Panc1 (cell line): ENCODE measurements around the gene GNAI3. TPM values are rescaled to one million over a fixed set of nuclear protein-coding genes. Genes with fewer than 3 reads are reported as not detected.
A peak's percentile ranks its signal among the peaks of the same experiment; 100 is the strongest.

Experiments used
- ATAC-seq: fragments of 200-7000 bp; cut with Tn5 transposase; 2 replicates; pipeline ENCODE4 v1.9.1; 2020; ENCODE audit warnings: mild to moderate bottlenecking, moderate library complexity
- BruUV-seq: library from RNA; stranded (reverse); fragments of 400-500 nt; replicated peaks from 2 replicates; lab custom pipeline; 2021; lab: Mats Ljungman, UMichigan
- CTCF ChIA-PET: fragments of 300-600 bp; sonication (Branson Sonifier 250); formaldehyde crosslinking; loops from one replicate; lab custom pipeline; 2022; ENCODE audit warnings: antibody characterized with exemption; lab: Charles Lee
- POLR2A ChIA-PET: fragments of 300-600 bp; sonication (Branson Sonifier 250); formaldehyde crosslinking; loops from one replicate; lab custom pipeline; 2022; ENCODE audit warnings: antibody characterized with exemption; lab: Charles Lee
- DNase-seq: peaks from one replicate; pipeline ENCODE4 v3.0.0-alpha.2; 2010; ENCODE audit warnings: low read depth, low spot score
- H3K27ac ChIP-seq: 2 replicates; pipeline ENCODE4 v1.5.1; 2011; ENCODE audit warnings: mild to moderate bottlenecking, low read length, inconsistent platforms
- H3K27me3 ChIP-seq: fragments of 200-500 bp; sonication (Bioruptor generic); 2 replicates; pipeline ENCODE4 v1.6.0; 2014; ENCODE audit warnings: low read length, inconsistent platforms; ENCODE audit not compliant: control insufficient read depth, insufficient read depth
- H3K36me3 ChIP-seq: fragments of 200-500 bp; sonication (Bioruptor generic); 2 replicates; pipeline ENCODE4 v1.5.1; 2014; ENCODE audit warnings: inconsistent platforms, mild to moderate bottlenecking, low read length, moderate library complexity; ENCODE audit not compliant: control insufficient read depth, insufficient read depth
- H3K4me1 ChIP-seq: 2 replicates; pipeline ENCODE4 v1.5.1; 2011; ENCODE audit warnings: inconsistent platforms, mild to moderate bottlenecking, low read length, moderate library complexity; ENCODE audit not compliant: control insufficient read depth, insufficient read depth
- H3K4me3 ChIP-seq, 2 experiments: 2 replicates each; pipeline ENCODE4 v1.5.1; 2011 to 2012; ENCODE audit warnings: low read depth in 2 of 2, low read length in 2 of 2, mild to moderate bottlenecking in 2 of 2, inconsistent platforms in 1 of 2, moderate library complexity in 1 of 2
- H3K9me3 ChIP-seq: fragments of 200-500 bp; sonication (Bioruptor generic); 2 replicates; pipeline ENCODE4 v1.5.1; 2014; ENCODE audit warnings: low read depth, mild to moderate bottlenecking, inconsistent platforms, low read length, moderate library complexity; ENCODE audit not compliant: control insufficient read depth, insufficient read depth
- POLR2AphosphoS5 ChIP-seq: IDR thresholded peaks from 2 replicates; pipeline ENCODE4 v1.6.1; 2012; ENCODE audit warnings: mild to moderate bottlenecking, low read depth, low read length, moderate library complexity
- SIN3A ChIP-seq: IDR thresholded peaks from 2 replicates; pipeline ENCODE4 v1.6.1; 2012; ENCODE audit warnings: low read depth, mild to moderate bottlenecking, low read length, moderate library complexity, borderline replicate concordance; ENCODE audit not compliant: insufficient read depth
- TCF7L2 ChIP-seq: IDR thresholded peaks from 2 replicates; pipeline ENCODE4 v1.6.1; 2011; ENCODE audit warnings: mild to moderate bottlenecking, low read depth, low read length, inconsistent platforms
- in situ Hi-C: cut with HindIII; loops from 2 replicates; pipeline ENCODE4 v1.10.0; 2016; ENCODE audit warnings: low sequenced_read_pairs, low pct_unique_long_range_greater_than_20kb
- intact Hi-C: fragments of 100-400 bp; cut with micrococcal nuclease; formaldehyde crosslinking; loops from one replicate; pipeline ENCODE4 v1.10.0; 2022; ENCODE audit not compliant: unreplicated experiment
- total RNA-seq: library from RNA; stranded (reverse); gene quantifications from one replicate; pipeline ENCODE4 v1.2.1, GENCODE V29; 2021; ENCODE audit not compliant: unreplicated experiment
- TF ChIP-seq, protein P1 (sequence below), 2 experiments: IDR thresholded peaks; 2 replicates each; pipeline ENCODE4 v1.6.1; 2011 to 2012; ENCODE audit warnings: low read depth in 2 of 2, control low read depth in 1 of 2, low read length in 1 of 2, mild to moderate bottlenecking in 1 of 2, moderate library complexity in 1 of 2; ENCODE audit not compliant: insufficient read depth in 1 of 2
- TF ChIP-seq, protein P2 (sequence below): fragments of 450-650 bp; IDR thresholded peaks from 2 replicates; pipeline ENCODE4 v1.5.1; 2017; ENCODE audit warnings: mild to moderate bottlenecking

The GNAI3 gene
- total RNA-seq, 1 experiment from 2014 or later = 6.4 TPM

DNA sequence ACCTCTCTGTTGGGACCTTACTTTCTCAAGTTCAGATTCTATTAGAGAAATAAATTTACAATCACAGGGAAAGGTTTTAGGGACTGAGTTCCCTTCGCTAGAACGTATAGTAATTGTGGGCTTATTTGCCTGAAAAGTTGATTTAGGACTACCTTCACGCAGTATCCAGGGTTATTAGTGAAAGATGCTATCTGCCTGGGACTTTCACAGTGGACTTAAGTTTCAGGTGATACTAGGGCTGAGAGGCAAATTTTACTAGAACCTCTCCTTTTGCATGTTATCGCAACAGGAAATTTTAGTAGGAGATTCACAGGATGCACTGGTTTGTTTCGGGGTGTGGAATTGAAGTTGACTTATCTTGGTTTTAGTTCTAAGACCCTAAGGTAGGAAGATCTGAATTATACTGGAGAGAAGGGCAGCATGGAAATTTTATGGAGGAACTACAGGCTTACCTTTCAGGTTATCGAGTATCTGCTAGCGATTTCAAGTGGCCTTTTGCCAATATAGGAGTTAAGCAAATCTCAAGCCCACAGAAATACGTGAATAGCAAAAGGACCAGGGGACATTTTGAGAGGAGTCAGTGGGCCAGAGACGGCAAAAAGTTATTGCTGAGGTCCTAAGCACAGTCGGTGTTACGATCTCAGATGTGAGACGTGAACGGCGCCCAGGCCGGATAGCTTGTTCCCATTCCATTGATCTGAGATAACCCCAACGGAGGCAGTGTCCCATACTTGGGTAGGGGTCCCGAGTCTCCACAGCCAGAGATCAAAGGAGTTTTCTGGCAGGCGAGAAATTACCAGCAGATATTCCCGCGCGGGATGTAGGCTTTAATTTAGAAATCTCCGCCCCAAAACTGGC, 723 bp upstream of the GNAI3 start:
- peaks cover 12% of the 10 kb centered on the region; the same call in 1 of the 2 replicates for H3K36me3 ChIP-seq
- TF ChIP-seq TCF7L2 = peak; percentile 78
- TF ChIP-seq SIN3A = no peak
- TF ChIP-seq, protein P1, sequence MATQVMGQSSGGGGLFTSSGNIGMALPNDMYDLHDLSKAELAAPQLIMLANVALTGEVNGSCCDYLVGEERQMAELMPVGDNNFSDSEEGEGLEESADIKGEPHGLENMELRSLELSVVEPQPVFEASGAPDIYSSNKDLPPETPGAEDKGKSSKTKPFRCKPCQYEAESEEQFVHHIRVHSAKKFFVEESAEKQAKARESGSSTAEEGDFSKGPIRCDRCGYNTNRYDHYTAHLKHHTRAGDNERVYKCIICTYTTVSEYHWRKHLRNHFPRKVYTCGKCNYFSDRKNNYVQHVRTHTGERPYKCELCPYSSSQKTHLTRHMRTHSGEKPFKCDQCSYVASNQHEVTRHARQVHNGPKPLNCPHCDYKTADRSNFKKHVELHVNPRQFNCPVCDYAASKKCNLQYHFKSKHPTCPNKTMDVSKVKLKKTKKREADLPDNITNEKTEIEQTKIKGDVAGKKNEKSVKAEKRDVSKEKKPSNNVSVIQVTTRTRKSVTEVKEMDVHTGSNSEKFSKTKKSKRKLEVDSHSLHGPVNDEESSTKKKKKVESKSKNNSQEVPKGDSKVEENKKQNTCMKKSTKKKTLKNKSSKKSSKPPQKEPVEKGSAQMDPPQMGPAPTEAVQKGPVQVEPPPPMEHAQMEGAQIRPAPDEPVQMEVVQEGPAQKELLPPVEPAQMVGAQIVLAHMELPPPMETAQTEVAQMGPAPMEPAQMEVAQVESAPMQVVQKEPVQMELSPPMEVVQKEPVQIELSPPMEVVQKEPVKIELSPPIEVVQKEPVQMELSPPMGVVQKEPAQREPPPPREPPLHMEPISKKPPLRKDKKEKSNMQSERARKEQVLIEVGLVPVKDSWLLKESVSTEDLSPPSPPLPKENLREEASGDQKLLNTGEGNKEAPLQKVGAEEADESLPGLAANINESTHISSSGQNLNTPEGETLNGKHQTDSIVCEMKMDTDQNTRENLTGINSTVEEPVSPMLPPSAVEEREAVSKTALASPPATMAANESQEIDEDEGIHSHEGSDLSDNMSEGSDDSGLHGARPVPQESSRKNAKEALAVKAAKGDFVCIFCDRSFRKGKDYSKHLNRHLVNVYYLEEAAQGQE (IDR thresholded peaks at IDR 0.05; ENCODE audit: insufficient read depth in 1 of 2, low read depth in 2 of 2, low read length in 1 of 2) = no peak
- no peak for TF ChIP-seq POLR2AphosphoS5
- TF ChIP-seq, protein P2, sequence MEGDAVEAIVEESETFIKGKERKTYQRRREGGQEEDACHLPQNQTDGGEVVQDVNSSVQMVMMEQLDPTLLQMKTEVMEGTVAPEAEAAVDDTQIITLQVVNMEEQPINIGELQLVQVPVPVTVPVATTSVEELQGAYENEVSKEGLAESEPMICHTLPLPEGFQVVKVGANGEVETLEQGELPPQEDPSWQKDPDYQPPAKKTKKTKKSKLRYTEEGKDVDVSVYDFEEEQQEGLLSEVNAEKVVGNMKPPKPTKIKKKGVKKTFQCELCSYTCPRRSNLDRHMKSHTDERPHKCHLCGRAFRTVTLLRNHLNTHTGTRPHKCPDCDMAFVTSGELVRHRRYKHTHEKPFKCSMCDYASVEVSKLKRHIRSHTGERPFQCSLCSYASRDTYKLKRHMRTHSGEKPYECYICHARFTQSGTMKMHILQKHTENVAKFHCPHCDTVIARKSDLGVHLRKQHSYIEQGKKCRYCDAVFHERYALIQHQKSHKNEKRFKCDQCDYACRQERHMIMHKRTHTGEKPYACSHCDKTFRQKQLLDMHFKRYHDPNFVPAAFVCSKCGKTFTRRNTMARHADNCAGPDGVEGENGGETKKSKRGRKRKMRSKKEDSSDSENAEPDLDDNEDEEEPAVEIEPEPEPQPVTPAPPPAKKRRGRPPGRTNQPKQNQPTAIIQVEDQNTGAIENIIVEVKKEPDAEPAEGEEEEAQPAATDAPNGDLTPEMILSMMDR = no peak
- POLR2A ChIA-PET = interaction anchor here (0.5 kb wide), 1 partner anchor 500 kb away, joined by 3 read pairs; no protein-coding TSS in a partner anchor
- BruUV-seq = TSS peak; percentile 99
- H3K27me3 ChIP-seq = no peaks in the 10 kb centered on the region
- H3K27ac ChIP-seq = peak overlapping the region; percentile 98
- ATAC-seq (0 out of 2 replicates have a peak, but pooled peaks have one; percentile 37), DNase-seq (peak; percentile 7)
- peaks cover 9% of the 10 kb centered on the region; the same call in 1 of the 2 replicates for H3K4me1 ChIP-seq
- in situ Hi-C loops (no loop called here), intact Hi-C loops (loop anchor here (5.0 to 10.0 kb wide), 3 partner anchors 75 to 437 kb away; partner anchors contain the start of gene AHCYL1)
- CTCF ChIA-PET = interaction anchor here (1.2 kb wide), 1 partner anchor 92 kb away, joined by 5 read pairs; no protein-coding TSS in a partner anchor
- peak overlapping the region; percentile 65 to 94 for H3K4me3 ChIP-seq
- no peaks in the 10 kb centered on the region for H3K9me3 ChIP-seq

DNA sequence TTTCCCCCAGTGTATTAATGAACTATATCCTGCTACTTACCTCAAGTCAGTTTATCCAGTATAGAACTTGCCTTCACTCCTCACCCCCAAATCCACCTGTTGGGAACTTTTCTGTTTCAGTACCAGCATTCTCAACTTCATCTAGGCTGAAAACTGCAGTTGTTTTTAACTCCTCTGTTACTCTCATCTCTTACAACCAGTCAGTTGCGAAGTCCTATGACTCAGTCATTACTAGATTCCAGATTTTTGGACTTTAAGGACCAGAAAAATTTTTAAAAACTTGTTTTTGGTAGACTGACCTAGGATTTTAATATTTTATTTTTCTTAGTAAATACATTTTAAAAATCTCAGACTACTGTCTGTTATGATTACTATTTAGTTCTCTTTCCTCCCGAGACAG, 8.1 kb downstream of the GNAI3 start:
- ATAC-seq (no peak), DNase-seq (no peak)
- CTCF ChIA-PET = no interaction called here
- Histone ChIP-seq H3K9me3 (no peaks in the 10 kb centered on the region), H3K27ac (no peak overlapping the region), H3K4me1 (no peaks in the 10 kb centered on the region; the same call in 1 of the 2 replicates), H3K4me3 (no peak overlapping the region), H3K27me3 (no peaks in the 10 kb centered on the region), H3K36me3 (no peaks in the 10 kb centered on the region)
- POLR2A ChIA-PET = no interaction called here
- in situ Hi-C loops = no loop called here
- intact Hi-C loops = no loop called here
- BruUV-seq = no TSS peak
- TF ChIP-seq, protein P1 (IDR thresholded peaks at IDR 0.05; ENCODE audit: insufficient read depth in 1 of 2, low read depth in 2 of 2, low read length in 1 of 2) = no peak
- no peak for TF ChIP-seq TCF7L2
- TF ChIP-seq, protein P2 = no peak
- TF ChIP-seq SIN3A = no peak
- no peak for TF ChIP-seq POLR2AphosphoS5
